ENCODE data around the gene STUB1. TPM values are rescaled to one million over a fixed set of nuclear protein-coding genes. Genes with fewer than 3 reads are reported as not detected.

STUB1 gene
- total RNA-seq, 1 experiment from 2014 or later, result 453 TPM

- in situ Hi-C loops (cut with HindIII; ENCODE audit: low pct_unique_long_range_greater_than_20kb, low sequenced_read_pairs), result no loop called here
- peak; percentile 59 for DNase-seq (ENCODE audit: low read depth)
Measured at GRCh38 chr16:715477-716199, 35.4 kb downstream of the STUB1 start.

DNA sequence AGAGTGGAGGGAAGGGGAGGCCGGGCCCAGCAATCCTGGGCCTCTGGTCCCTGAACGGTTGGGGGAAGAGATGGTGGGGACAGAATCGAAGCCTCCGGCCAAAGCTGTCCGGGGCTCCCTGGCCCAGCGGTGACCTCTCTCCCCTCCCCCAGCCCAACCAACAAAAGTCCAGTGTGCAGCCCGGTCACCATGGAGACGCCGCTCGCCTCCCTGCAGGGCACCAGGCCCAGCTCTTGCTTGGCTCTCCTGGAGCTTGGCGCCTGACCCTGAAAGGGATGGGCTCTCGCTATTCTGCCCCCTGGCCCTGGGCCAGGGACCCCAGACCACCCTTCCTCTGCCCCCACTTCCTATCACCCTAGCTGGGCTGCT, 36.0 kb downstream of the STUB1 start:
- DNase-seq (ENCODE audit: low read depth), result peak; percentile 83
- in situ Hi-C loops (cut with HindIII; ENCODE audit: low pct_unique_long_range_greater_than_20kb, low sequenced_read_pairs), result no loop called here

- in situ Hi-C loops (cut with HindIII; ENCODE audit: low pct_unique_long_range_greater_than_20kb, low sequenced_read_pairs), result no loop called here
- DNase-seq (ENCODE audit: low read depth), result no peak
Measured at GRCh38 chr16:716768-717325, 36.6 kb downstream of the STUB1 start.

DNA sequence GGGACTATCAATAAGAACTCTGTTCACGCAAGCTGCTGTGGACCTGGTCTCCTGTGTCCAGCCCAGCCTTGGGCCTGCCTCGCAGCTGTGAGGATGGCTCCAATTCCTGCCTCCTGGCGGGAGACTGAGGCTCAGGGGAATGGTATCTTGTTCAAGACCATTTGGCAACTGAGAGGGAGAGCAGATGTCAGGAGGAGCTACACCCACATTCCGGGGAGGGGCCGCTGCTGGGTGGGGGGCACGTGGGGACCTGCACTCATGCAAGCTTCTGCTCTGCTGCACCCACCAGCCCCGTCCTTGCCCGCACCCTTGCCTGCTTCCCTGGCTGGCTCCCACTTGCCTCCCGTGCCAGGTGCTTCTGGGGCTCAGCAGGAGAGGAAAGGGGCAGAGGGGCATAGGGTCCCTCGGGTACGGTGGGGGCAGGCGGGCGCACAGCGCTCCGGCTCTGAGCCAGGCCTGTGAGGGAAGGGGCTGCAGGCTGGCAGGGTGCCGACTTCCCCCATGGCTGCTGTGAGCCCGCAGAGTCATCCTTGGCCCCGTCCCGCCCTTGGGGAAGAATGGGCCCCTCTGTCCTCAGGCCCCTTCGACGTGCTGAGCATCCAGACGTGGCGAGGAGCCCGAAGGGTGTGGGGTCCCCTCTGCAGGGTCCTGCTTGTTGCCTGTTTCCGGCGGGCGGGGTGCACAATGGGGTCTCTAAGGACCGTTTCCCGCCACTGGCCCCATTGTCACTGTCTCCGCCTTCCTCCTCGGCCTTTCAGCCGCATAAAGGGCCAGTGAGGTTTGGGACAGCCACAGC, 37.4 kb downstream of the STUB1 start:
- in situ Hi-C loops (cut with HindIII; ENCODE audit: low pct_unique_long_range_greater_than_20kb, low sequenced_read_pairs), result no loop called here
- DNase-seq (ENCODE audit: low read depth), result no peak

- in situ Hi-C loops (cut with HindIII; ENCODE audit: low pct_unique_long_range_greater_than_20kb, low sequenced_read_pairs), result no loop called here
- no peak for DNase-seq (ENCODE audit: low read depth)
Measured at GRCh38 chr16:718389-718788, 38.2 kb downstream of the STUB1 start.

- DNase-seq (ENCODE audit: low read depth), result no peak
- in situ Hi-C loops (cut with HindIII; ENCODE audit: low pct_unique_long_range_greater_than_20kb, low sequenced_read_pairs), result no loop called here
Measured at GRCh38 chr16:718922-719321, 38.7 kb downstream of the STUB1 start.

GRCh38 chr16:719815-720446, 39.7 kb downstream of the STUB1 start:
- in situ Hi-C loops (cut with HindIII; ENCODE audit: low pct_unique_long_range_greater_than_20kb, low sequenced_read_pairs), result no loop called here
- DNase-seq (ENCODE audit: low read depth), result peak; percentile 75

GRCh38 chr16:720447-720989, 40.3 kb downstream of the STUB1 start:
- DNase-seq (ENCODE audit: low read depth), result peak; percentile 85
- in situ Hi-C loops (cut with HindIII; ENCODE audit: low pct_unique_long_range_greater_than_20kb, low sequenced_read_pairs), result no loop called here

DNA sequence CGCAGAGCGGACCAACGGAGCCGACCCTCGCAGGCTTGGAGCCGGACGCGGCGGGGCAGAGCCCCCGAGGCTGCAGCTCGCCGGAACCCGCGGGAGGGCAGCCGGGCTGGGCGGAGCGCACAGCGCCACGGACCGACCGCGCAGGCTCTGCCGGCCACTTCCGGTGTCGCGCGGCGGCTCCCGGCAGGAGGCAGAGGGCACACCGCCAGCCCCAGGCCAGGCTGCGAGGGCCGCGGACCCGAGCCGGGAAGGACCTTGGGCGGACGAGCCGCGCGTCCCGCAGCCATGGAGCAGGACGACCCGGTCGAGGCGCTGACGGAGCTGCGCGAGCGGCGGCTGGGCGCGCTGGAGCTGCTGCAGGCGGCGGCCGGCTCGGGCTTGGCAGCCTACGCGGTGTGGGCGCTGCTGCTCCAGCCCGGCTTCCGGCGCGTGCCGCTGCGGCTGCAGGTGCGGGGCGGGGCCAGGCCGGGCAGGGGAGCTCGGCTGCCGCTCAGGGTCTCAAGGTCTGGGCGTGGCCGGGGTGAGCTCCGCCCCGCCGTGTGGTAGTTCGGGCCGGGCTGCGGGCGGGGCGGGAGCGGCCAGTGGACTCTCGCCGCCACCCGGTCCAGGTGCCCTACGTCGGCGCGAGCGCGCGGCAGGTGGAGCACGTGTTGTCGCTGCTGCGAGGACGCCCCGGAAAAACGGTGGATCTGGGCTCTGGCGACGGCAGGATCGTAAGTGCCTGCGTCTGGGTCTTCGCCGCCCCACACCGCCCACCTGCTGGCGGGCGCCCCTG, 41.0 kb downstream of the STUB1 start, which contains the start of gene ANTKMT:
Gene ANTKMT (plus strand): TSS at position 157 of the 775 bp plus-strand sequence. CDS start 129 bp downstream, at position 286.
- peak; percentile 95 for DNase-seq (ENCODE audit: low read depth)
- in situ Hi-C loops (cut with HindIII; ENCODE audit: low pct_unique_long_range_greater_than_20kb, low sequenced_read_pairs), result no loop called here

GRCh38 chr16:721765-722540, 41.7 kb downstream of the STUB1 start:
- no peak for DNase-seq (ENCODE audit: low read depth)
- in situ Hi-C loops (cut with HindIII; ENCODE audit: low pct_unique_long_range_greater_than_20kb, low sequenced_read_pairs), result no loop called here

- in situ Hi-C loops (cut with HindIII; ENCODE audit: low pct_unique_long_range_greater_than_20kb, low sequenced_read_pairs), result no loop called here
- no peak for DNase-seq (ENCODE audit: low read depth)
Measured at GRCh38 chr16:722835-723633, 42.8 kb downstream of the STUB1 start.

GRCh38 chr16:723695-724094, 43.5 kb downstream of the STUB1 start:
- in situ Hi-C loops (cut with HindIII; ENCODE audit: low pct_unique_long_range_greater_than_20kb, low sequenced_read_pairs), result no loop called here
- no peak for DNase-seq (ENCODE audit: low read depth)

DNA sequence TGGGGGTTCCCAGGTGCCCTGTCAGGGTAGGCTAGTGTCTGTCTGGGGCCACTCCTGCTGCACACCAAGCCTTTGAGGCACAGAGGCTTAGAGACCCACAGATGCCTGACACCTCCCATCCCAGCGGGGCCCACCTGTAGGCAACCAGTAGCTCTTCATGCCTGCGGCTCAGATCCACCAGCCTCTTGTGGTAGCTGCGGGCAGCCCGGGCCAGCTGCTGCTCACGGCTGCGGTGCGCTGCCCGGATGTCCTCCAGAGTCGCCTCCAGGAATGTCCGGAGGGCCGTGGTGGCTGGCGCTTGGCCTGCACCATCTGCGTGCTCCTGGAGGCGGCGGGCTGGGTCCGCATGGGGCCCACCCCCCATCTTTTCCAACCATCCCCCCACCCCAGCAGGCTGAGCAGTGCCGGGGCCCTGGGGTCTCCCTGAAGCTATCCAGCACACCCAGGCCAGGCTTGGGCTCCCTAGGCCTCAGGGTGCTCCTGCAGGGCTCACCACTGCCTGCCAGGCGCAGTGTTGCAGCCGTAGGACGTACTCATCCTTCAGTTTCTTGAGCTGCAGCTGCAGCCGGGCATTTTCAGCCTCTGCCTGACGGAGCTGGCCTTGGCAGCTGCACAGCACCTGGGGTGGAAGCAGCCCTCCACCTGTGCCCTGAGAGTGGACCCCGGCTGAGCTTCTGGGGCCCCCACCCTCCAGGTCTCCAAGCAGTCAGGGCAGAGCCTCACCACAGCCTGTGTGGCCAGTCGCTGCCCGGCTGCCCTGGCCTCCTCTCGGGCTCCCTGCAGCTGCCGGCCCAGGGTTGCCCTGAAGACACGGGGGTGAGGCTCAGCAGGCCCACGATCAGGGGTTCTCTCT, 44.2 kb downstream of the STUB1 start:
- DNase-seq (ENCODE audit: low read depth), result no peak
- in situ Hi-C loops (cut with HindIII; ENCODE audit: low pct_unique_long_range_greater_than_20kb, low sequenced_read_pairs), result no loop called here

- DNase-seq (ENCODE audit: low read depth), result no peak
- in situ Hi-C loops (cut with HindIII; ENCODE audit: low pct_unique_long_range_greater_than_20kb, low sequenced_read_pairs), result no loop called here
Measured at GRCh38 chr16:725041-725376, 44.8 kb downstream of the STUB1 start.

- no peak for DNase-seq (ENCODE audit: low read depth)
- in situ Hi-C loops (cut with HindIII; ENCODE audit: low pct_unique_long_range_greater_than_20kb, low sequenced_read_pairs), result no loop called here
Measured at GRCh38 chr16:725463-726187, 45.4 kb downstream of the STUB1 start.

- no peak for DNase-seq (ENCODE audit: low read depth)
- in situ Hi-C loops (cut with HindIII; ENCODE audit: low pct_unique_long_range_greater_than_20kb, low sequenced_read_pairs), result no loop called here
Measured at GRCh38 chr16:726188-726437, 45.9 kb downstream of the STUB1 start.
